ENCODE data around the gene SLC30A3. TPM values are rescaled to one million over a fixed set of nuclear protein-coding genes. Genes with fewer than 3 reads are reported as not detected.

SLC30A3 gene
- total and polyA plus RNA-seq, 2 of the 4 experiments (the other 2 are of a cell fraction) = 0.15 TPM; not detected in 1

DNA sequence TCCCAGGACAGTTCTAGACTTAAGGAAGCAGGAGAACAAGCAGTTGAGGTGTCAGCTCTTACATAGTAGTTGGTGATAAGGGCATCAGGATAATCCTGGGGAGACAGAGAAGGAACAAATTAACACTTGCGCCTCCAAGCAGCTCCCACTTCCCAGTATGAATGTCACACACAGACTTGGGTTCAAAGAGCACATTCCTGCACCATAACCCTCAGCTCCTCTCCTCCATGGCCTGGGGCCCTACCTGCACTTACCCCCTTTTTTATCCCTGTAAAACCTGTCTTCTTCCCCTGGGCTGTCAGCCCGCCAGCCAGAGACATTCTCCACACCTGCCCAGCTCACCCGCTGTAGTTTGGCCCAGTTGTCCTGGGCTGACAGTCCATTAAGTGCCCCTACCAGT, 49.3 kb upstream of the SLC30A3 start:
- H3K9ac ChIP-seq (ENCODE audit: low read depth, low read length) = no peak overlapping the region
- H3K4me2 ChIP-seq (ENCODE audit: low read depth, low read length) = no peak overlapping the region
- H2BK20ac ChIP-seq (ENCODE audit: low read depth, low read length) = no peak overlapping the region
- H3K4ac ChIP-seq (ENCODE audit: low read depth, low read length) = no peak overlapping the region
- DNase-seq = no peak
- H3K18ac ChIP-seq (ENCODE audit: low read depth, low read length) = no peak overlapping the region
- H2AK5ac ChIP-seq (ENCODE audit: low read depth, low read length) = no peak overlapping the region
- POLR2A ChIA-PET (ENCODE audit: unreplicated experiment) = no interaction called here
- H4K5ac ChIP-seq (ENCODE audit: low read depth, low read length) = no peak overlapping the region
- no peak overlapping the region for H2BK5ac ChIP-seq (ENCODE audit: low read depth, low read length, poor library complexity, severe bottlenecking)
- H3K4me1 ChIP-seq (ENCODE audit: control insufficient read depth, insufficient read depth, low read length) = no peaks in the 10 kb centered on the region
- H3K23ac ChIP-seq (ENCODE audit: low read depth, low read length) = no peak overlapping the region
- no peak overlapping the region for H4K8ac ChIP-seq (ENCODE audit: low read depth in 2 of 2, low read length in 2 of 2)
- intact Hi-C loops (cut with micrococcal nuclease) = no loop called here
- peaks cover under 1 to 2% of the 10 kb centered on the region in 2 experiments; a peak in 1 of 4 replicates for H3K79me1 ChIP-seq (ENCODE audit: low read depth in 1 of 2, low read length in 2 of 2)
- peaks cover 23% of the 10 kb centered on the region for H3K36me3 ChIP-seq (ENCODE audit: control insufficient read depth, insufficient read depth, low read length)
- peaks cover under 1% of the 10 kb centered on the region; the same call in 1 of the 2 replicates for H3K9me1 ChIP-seq (ENCODE audit: insufficient read depth, low read length)
- no peak overlapping the region for H3K14ac ChIP-seq (replicated peaks; ENCODE audit: low read depth, low read length)
- no peak overlapping the region for H3K4me3 ChIP-seq (ENCODE audit: insufficient read depth, low read depth, low read length)
- no peak overlapping the region for H2AK9ac ChIP-seq (replicated peaks; ENCODE audit: low read depth, low read length, poor library complexity)
- TF ChIP-seq MAZ (IDR thresholded peaks at IDR 0.05; ENCODE audit: borderline replicate concordance, low read depth, low read length) (no peak), SMC3 (IDR thresholded peaks at IDR 0.05; ENCODE audit: low read depth, low read length) (no peak)
- H3K56ac ChIP-seq (ENCODE audit: extremely low read depth, insufficient read depth, low read length) = no peak overlapping the region
- H4K91ac ChIP-seq (ENCODE audit: insufficient read depth, low read depth, low read length) = no peak overlapping the region
- peaks cover 15% of the 10 kb centered on the region for H3K27me3 ChIP-seq (ENCODE audit: control insufficient read depth, insufficient read depth, low read length)
- no TSS peak for BruUV-seq (replicated peaks)
- CTCF ChIA-PET = interaction anchor here (0.6 kb wide), 1 partner anchor 60 kb away, joined by 3 read pairs; no protein-coding TSS in a partner anchor
- H3K9me3 ChIP-seq (ENCODE audit: control insufficient read depth, insufficient read depth, low read length) = no peaks in the 10 kb centered on the region
- in situ Hi-C loops (cut with MboI; ENCODE audit: low sequenced_read_pairs) = no loop called here
- no CpG with 5 or more reads among the region's 3 CpGs for WGBS, 2 experiments (ENCODE audit: extremely low coverage in 2 of 2, insufficient read length in 1 of 2)
- no peak overlapping the region for H2BK120ac ChIP-seq (ENCODE audit: low read depth, low read length)
- dilution Hi-C loops (cut with HindIII; ENCODE audit: low sequenced_read_pairs, unreplicated experiment) = no loop called here
- H2AFZ ChIP-seq (replicated peaks; ENCODE audit: low read length, poor library complexity) = no peak overlapping the region
- H4K20me1 ChIP-seq (ENCODE audit: insufficient read depth, low read length) = peaks cover 6% of the 10 kb centered on the region
- no peak for ATAC-seq (ENCODE audit: low read depth)
- no peak overlapping the region for H3K27ac ChIP-seq (ENCODE audit: insufficient read depth, low read length)
- H2BK15ac ChIP-seq (ENCODE audit: low read depth, low read length) = no peak overlapping the region

Measured in IMR-90 (cell line).